GM12891 (cell line): ENCODE results near the gene DUSP7.

ENCODE experiments used
- PAX5 ChIP-seq: IDR thresholded peaks from 2 replicates; pipeline ENCODE4 v1.6.1; 2011; ENCODE audit warnings: low read length, moderate library complexity, mild to moderate bottlenecking; ENCODE audit not compliant: insufficient read depth, severe bottlenecking
- POLR2A ChIP-seq: IDR thresholded peaks from 2 replicates; pipeline ENCODE4 v1.6.1; 2011; ENCODE audit warnings: low read depth, low read length, control low read depth
- POLR2AphosphoS5 ChIP-seq: IDR thresholded peaks from 2 replicates; pipeline ENCODE4 v1.6.1; 2011; ENCODE audit warnings: low read depth, low read length, control low read depth
- TAF1 ChIP-seq: IDR thresholded peaks from 2 replicates; pipeline ENCODE4 v1.6.1; 2011; ENCODE audit warnings: low read depth, low read length, control low read depth

DNA sequence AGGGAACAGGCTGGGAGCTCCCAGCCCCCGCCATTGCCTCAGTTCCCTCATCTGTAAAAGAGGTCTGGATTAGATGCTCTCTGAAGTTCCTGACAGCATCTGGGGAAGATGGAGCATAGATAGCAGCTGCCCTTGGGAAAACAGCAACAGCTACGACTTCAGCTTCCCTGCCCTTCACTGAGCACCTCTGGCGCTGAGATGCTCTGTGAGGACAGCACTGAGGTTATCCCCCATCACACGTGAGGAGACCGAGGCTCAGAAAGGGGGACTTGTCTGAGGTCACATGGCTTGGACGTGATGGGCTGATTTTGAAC lies 49.6 kb downstream of the DUSP7 start:
- TF ChIP-seq POLR2A = no peak
- TF ChIP-seq POLR2AphosphoS5 = no peak
- TF ChIP-seq TAF1 = no peak
- TF ChIP-seq PAX5 = no peak
